ENCODE measurements around the gene PTGDS. TPM values are rescaled to one million over a fixed set of nuclear protein-coding genes. Genes with fewer than 3 reads are reported as not detected.

PTGDS gene
- total RNA-seq, 2 experiments from 2014 or later = 40.6 to 41.0 TPM

- H3K9me3 ChIP-seq (ENCODE audit: control insufficient read depth in 1 of 2, insufficient read depth in 1 of 2, low read length in 2 of 2) = peaks cover 0 to 3% of the 10 kb centered on the region in 2 experiments
- no peak overlapping the region for H3K4me3 ChIP-seq (ENCODE audit: low read length)
- H3K27me3 Mint-ChIP-seq = no peaks in the 10 kb centered on the region
- CTCF ChIA-PET = interaction anchor here (0.8 kb wide), 1 partner anchor 120 kb away, joined by 3 read pairs; the partner anchor contains the start of gene AJM1
- no peaks in the 10 kb centered on the region for H3K27me3 ChIP-seq (ENCODE audit: control insufficient read depth in 1 of 2, insufficient read depth in 2 of 2, low read length in 2 of 2)
- intact Hi-C loops (cut with DNase I, micrococcal nuclease) = no loop called here
- H3K36me3 ChIP-seq (ENCODE audit: insufficient read depth, low read length) = no peaks in the 10 kb centered on the region
- no peak overlapping the region for H3K27ac Mint-ChIP-seq
- DNase-seq (no peak), ATAC-seq (ENCODE audit: poor library complexity) (no peak)
- no peak overlapping the region for H3K4me3 Mint-ChIP-seq
- H3K9me3 Mint-ChIP-seq = no peaks in the 10 kb centered on the region
- H3K27ac ChIP-seq (ENCODE audit: low read depth in 1 of 2, low read length in 2 of 2) = no peak overlapping the region
- peaks cover 29% of the 10 kb centered on the region for H3K4me1 Mint-ChIP-seq (ENCODE audit: low read depth)
- H3K36me3 Mint-ChIP-seq (ENCODE audit: low read depth) = no peaks in the 10 kb centered on the region
- peaks cover 89% of the 10 kb centered on the region for H3K4me1 ChIP-seq (ENCODE audit: insufficient read depth, low read length)
- no peak for TF ChIP-seq CTCF (IDR thresholded peaks at IDR 0.05)
- POLR2A ChIA-PET = no interaction called here
Measured at GRCh38 chr9:136962163-136962562, 15.1 kb upstream of the PTGDS start.

GRCh38 chr9:136962701-136963248, 14.5 kb upstream of the PTGDS start:
- H3K9me3 Mint-ChIP-seq = no peaks in the 10 kb centered on the region
- POLR2A ChIA-PET = no interaction called here
- Histone ChIP-seq H3K27ac (ENCODE audit: low read depth in 1 of 2, low read length in 2 of 2) (no peak overlapping the region), H3K4me3 (ENCODE audit: low read length) (no peak overlapping the region), H3K36me3 (ENCODE audit: insufficient read depth, low read length) (no peaks in the 10 kb centered on the region), H3K27me3 (ENCODE audit: control insufficient read depth in 1 of 2, insufficient read depth in 2 of 2, low read length in 2 of 2) (no peaks in the 10 kb centered on the region), H3K9me3 (ENCODE audit: control insufficient read depth in 1 of 2, insufficient read depth in 1 of 2, low read length in 2 of 2) (peaks cover 0 to 3% of the 10 kb centered on the region in 2 experiments), H3K4me1 (ENCODE audit: insufficient read depth, low read length) (peaks cover 88% of the 10 kb centered on the region)
- H3K4me1 Mint-ChIP-seq (ENCODE audit: low read depth) = peaks cover 29% of the 10 kb centered on the region
- H3K27ac Mint-ChIP-seq = peak overlapping the region; percentile 64
- no peak for TF ChIP-seq CTCF (IDR thresholded peaks at IDR 0.05)
- CTCF ChIA-PET = interaction anchor here (0.6 kb wide), 1 partner anchor 90 kb away, joined by 3 read pairs; no protein-coding TSS in a partner anchor
- peak overlapping the region; percentile 25 for H3K4me3 Mint-ChIP-seq
- intact Hi-C loops (cut with DNase I, micrococcal nuclease) = no loop called here
- DNase-seq (no peak), ATAC-seq (ENCODE audit: poor library complexity) (no peak)
- no peaks in the 10 kb centered on the region for H3K27me3 Mint-ChIP-seq
- no peaks in the 10 kb centered on the region for H3K36me3 Mint-ChIP-seq (ENCODE audit: low read depth)

- H3K9me3 Mint-ChIP-seq = no peaks in the 10 kb centered on the region
- TF ChIP-seq CTCF (IDR thresholded peaks at IDR 0.05) = no peak
- Histone ChIP-seq H3K36me3 (ENCODE audit: insufficient read depth, low read length) (no peaks in the 10 kb centered on the region), H3K4me3 (ENCODE audit: low read length) (no peak overlapping the region), H3K4me1 (ENCODE audit: insufficient read depth, low read length) (peaks cover 83% of the 10 kb centered on the region), H3K27me3 (ENCODE audit: control insufficient read depth in 1 of 2, insufficient read depth in 2 of 2, low read length in 2 of 2) (no peaks in the 10 kb centered on the region), H3K27ac (ENCODE audit: low read depth in 1 of 2, low read length in 2 of 2) (no peak overlapping the region), H3K9me3 (ENCODE audit: control insufficient read depth in 1 of 2, insufficient read depth in 1 of 2, low read length in 2 of 2) (peaks cover 0 to 3% of the 10 kb centered on the region in 2 experiments)
- POLR2A ChIA-PET = no interaction called here
- CTCF ChIA-PET = interaction anchor here (0.6 kb wide), 1 partner anchor 91 kb away, joined by 3 read pairs; no protein-coding TSS in a partner anchor
- ATAC-seq (ENCODE audit: poor library complexity) (no peak), DNase-seq (no peak)
- H3K27ac Mint-ChIP-seq = no peak overlapping the region
- H3K4me1 Mint-ChIP-seq (ENCODE audit: low read depth) = peaks cover 29% of the 10 kb centered on the region
- no peaks in the 10 kb centered on the region for H3K27me3 Mint-ChIP-seq
- intact Hi-C loops (cut with DNase I, micrococcal nuclease) = no loop called here
- no peak overlapping the region for H3K4me3 Mint-ChIP-seq
- H3K36me3 Mint-ChIP-seq (ENCODE audit: low read depth) = no peaks in the 10 kb centered on the region
Measured at GRCh38 chr9:136963341-136963740, 14.0 kb upstream of the PTGDS start.

Data from CD4-positive, alpha-beta T cell (primary cell).